GM03348 (cell line): Measurements from ENCODE around the gene ABHD6.
"Not testable (repeated sequence)": the region's sequence is repeated elsewhere in the genome, so short reads cannot be mapped to it uniquely, and the experiment has no call there.

Experiments used
- DNase-seq: peaks from one replicate; pipeline ENCODE4 v3.0.0; 2012; ENCODE audit warnings: low spot score

ABHD6 gene

DNA sequence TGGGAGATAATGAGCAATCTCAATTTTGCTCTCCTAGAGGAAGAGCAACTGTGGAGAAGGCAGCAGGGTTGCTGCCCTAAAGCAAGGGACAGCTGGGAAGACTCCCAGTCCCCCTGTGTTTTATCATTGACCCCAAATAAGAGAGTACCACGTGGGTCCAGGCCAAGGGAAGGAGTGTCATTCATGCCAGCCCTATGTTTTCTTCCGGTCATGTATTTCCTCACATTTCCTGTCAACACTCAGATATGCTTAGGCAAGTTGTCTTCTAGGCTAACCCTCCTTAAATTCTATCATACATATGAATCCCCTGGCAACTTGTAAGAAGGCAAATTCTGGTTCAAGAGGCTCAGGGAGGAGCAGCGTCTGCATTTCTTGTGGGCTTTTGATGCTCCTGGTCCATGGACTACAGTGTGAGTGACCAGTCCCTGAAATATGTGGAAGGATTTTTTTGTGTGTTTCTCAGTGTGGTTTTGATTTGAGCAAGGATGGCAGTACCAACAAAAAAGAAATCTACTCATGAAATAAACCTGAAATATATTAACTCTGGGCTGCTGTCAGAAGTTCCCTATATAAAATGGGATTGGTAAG, 36.5 kb downstream of the ABHD6 start:
- DNase-seq = peak; percentile 59

DNA sequence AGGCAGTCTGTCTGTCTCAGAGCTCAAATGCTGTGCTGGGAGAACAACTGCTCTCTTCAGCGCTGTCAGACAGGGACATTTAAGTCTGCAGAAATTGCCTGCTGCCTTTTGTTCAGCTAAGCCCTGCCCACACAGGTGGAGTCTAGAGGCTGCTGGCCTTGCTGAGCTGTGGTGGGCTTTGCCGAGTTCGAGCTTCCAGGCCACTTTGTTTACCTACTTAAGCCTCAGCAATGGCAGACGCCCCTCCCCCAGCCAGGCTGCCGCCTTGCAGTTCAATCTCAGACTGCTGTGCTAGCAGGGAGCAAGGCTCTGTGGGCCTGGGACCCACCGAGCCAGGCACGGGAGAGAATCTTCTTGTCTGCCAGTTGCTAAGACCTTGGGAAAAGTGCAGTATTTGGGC, 43.5 kb downstream of the ABHD6 start:
- no peak for DNase-seq

DNA sequence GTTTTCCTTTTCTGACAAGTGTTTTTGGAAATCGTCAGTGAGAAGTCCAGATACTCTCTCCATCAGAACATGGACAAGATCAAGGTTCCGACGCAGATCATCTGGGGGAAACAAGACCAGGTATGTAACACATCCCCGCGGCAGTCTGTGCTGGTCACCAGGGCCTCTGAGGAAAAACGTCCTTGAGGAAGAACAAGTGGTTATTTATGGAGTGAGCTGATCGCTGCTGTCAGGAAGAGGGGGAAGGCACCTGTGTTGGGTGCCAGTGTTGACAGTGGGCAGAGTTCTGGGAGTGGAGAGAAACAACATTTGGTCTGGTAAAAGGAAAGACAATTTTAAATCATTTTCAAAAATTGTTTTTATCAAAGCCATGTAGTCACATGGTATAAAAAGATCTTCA, 47.7 kb downstream of the ABHD6 start:
- no peak for DNase-seq

DNA sequence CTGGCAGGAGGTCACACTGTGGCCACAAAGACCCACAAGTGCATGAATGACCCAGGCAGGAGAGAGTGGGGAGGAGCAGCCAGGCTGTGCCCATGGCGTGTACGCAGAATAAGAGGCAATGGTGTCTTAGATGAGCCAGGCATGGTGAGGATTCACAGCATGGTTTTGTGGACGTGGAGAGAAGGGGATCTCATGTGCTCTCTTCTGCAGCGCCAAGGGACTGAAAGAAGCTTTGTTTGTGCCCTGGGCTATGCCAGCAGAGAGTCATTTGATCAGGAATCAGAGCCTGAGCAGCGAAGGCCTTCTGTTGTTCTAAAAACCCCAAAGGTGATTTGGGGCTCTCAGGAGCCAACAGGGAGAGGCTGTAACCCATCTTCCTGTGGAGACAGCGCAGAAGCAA, 49.8 kb downstream of the ABHD6 start:
- no peak for DNase-seq

DNA sequence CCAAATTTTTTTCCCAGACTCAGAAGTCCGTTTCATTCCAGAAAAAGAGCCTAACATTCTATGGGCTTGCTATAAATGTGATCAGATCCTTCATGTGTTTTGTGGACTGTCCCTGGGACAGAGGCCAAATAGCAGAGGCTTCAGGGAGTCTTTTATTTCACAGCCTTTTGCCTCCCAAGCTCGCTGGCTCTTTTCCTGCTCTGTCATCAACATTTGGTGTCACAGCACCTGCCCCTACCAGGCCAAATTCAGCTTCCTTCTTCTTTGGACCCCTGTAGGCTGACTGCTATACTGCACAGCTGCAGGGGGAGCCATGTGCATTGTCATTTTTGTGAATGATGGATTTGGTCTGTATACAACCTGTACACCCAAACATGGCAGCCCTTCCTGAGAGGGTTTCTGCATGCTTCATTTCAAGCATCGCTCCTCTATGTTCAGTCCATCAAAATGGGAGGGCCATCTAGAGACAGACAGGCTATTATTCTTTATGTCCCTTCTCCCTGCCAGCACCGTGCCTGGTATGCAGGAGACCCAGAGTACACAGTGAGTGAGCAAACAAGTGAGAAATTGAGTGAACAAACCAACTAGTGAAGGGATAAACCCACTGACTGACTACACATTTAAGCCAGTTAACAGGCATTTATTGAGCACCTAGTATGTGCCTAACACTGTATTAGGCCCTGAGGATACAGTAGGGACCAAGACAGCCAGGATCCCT, 50.6 kb downstream of the ABHD6 start:
- DNase-seq = no peak

DNA sequence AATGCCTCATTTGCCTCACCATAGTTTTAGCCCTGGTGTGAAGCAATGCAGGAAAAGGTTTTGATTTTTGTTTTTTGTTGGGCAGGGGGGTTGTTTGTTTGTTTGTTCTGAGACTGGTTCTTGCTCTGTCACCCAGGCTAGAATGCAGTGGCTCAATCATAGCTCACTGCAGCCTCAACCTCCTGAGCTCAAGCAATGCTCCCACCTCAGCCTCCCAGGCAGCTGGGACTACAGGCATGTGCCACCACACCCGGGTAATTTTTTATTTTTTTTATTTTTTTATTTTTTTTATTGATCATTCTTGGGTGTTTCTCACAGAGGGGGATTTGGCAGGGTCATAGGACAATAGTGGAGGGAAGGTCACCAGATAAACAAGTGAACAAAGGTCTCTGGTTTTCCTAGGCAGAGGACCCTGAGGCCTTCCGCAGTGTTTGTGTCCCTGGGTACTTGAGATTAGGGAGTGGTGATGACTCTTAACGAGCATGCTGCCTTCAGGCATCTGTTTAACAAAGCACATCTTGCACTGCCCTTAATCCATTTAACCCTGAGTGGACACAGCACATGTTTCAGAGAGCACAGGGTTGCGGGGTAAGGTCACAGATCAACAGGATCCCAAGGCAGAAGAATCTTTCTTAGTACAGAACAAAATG, 51.5 kb downstream of the ABHD6 start:
- not testable (repeated sequence) for DNase-seq

DNA sequence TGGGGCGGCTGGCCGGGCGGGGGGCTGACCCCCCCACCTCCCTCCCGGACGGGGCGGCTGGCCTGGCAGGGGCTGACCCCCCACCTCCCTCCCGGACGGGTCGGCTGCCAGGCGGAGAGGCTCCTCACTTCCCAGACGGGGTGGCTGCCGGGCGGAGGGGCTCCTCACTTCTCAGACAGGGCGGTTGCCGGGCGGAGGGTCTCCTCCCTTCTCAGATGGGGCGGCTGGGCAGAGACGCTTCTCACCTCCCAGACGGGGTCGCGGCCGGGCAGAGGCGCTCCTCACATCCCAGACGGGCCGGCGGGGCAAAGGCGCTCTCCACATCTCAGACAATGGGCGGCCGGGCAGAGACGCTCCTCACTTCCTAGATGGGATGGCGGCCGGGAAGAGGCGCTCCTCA, 52.9 kb downstream of the ABHD6 start:
- not testable (repeated sequence) for DNase-seq

DNA sequence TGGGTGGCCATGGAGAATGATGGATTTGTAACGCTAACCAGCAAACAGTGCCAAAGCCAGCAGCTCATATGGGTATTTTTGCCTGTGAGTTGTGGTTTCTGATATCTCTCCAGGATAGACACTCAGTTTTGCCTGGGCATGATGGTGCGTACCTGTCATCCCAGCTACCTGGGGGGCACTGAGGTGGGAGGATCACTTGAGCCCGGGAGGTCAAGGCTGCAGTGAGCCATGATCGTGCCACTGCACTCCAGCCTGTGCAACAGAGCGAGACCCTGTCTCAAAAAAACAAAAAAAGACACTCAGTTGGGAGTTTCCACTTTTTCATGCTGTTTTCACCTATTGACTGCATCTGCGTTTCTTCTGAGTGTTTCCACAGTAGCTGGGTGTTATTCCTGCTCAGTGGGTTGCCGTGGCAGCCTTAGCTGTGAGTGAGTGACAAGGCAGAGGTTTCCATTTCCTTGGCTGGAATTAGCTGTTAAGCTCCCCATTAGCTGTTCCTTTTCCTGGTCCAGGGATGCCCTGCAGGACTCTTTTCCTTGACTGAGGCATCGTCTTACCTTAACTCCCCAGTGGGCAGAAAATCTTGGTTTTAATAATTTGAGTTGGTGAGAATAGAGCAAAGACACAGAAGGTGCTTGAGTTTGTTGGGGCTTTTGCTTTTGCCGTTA, 54.2 kb downstream of the ABHD6 start:
- no peak for DNase-seq

DNA sequence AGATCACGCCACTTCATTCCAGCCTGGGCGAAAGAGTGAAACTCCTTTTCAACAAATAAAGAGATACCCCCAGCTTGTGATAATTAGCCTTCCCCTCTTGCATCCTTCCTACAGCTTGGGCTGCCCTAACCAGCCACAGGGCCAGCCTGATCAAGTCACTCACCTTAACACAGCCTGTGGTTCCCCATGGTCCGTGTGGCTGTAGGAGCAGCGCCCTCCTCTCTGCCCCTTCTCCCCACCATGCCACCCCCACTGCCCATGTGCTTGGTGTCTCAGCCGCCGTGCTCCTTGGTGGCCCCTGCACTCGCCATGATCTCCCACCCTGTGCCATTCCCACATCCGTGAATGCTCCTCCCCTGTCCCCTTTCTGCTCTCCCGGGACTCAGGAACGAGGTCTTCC, 55.3 kb downstream of the ABHD6 start:
- no peak for DNase-seq

DNA sequence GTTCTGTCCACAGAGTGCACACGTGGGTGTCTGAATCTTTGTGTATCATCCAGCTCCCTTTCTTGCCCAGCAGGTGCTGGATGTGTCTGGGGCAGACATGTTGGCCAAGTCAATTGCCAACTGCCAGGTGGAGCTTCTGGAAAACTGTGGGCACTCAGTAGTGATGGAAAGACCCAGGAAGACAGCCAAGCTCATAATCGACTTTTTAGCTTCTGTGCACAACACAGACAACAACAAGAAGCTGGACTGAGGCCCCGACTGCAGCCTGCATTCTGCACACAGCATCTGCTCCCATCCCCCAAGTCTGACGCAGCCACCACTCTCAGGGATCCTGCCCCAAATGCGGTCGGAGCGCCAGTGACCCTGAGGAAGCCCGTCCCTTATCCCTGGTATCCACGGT, 55.9 kb downstream of the ABHD6 start:
- DNase-seq = no peak

DNA sequence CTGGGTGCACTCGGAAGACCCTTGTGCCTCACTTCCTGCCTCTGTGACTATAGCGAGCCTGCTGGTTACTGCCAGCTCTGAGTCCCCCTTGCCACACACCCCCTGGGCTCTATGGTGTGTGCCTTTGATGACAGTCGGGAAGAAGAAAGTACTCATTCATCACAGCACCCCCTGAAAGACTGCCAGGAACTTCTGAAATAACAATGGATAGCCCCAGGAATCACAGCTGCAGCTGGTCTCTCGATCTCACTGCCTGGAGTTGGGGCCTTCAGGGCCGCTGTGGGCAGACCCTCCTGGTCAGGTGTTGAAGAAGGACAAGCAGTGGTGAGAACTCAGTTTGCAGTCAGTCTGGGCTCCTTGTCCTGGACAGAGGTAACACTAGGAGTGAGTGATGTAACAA, 58.7 kb downstream of the ABHD6 start:
- no peak for DNase-seq

DNA sequence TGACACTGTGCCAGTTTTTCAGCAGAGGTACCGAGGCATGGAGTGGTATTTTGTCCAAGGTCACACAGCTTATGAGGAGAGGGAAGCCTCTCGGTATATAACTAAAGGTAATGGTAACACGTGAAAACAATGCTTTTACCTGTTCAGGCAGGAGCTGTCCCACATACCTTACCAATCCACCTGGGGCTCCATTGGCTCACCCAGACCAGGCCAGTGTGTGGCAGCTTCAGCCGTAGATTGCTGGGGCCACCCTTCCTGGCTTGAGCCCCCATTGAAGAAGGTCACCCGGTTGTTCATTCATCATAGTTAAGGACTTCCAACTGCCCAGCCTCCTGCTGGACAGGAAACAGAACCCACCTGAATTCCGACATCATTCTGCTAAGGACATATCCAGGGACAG, 59.3 kb downstream of the ABHD6 start:
- no peak for DNase-seq

DNA sequence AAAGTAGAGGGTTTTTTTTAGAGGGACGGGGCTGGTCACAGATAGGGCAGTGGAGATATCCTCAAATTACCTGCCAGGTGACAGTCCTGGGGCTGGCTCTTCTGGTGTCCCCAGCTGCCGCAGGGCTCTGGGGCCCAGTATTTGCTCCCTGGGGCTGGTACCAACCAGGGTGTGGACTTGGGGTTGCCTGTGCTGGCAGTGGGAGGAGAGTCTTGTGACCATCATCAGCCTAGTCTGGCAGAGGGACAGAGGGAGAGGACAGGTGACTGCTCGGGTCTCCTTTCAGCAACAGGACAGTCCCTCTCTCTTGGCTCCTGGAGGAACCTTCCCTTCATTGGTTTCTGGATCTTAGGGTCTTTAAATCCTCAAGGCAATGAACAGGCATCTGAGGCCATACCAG, 60.6 kb downstream of the ABHD6 start:
- no peak for DNase-seq

DNA sequence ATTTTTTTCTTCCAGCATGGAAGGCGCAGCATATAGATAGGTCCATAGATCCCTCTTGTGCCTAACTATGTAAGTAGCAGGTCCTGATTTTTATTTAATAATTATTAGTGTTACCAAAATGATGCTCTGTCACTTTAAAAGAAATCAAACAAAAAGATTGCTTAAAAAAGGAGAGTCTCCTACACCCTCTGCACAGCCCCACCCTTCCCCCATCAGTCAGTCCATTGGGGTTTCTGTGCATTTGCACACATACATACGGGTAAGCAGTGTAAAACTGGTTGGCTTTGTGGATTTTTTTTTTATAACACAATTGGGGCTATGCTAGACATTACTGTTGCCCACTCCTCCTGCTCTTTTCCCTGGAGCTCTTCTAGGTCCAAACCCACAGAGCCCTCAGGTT, 61.5 kb downstream of the ABHD6 start:
- no peak for DNase-seq

DNA sequence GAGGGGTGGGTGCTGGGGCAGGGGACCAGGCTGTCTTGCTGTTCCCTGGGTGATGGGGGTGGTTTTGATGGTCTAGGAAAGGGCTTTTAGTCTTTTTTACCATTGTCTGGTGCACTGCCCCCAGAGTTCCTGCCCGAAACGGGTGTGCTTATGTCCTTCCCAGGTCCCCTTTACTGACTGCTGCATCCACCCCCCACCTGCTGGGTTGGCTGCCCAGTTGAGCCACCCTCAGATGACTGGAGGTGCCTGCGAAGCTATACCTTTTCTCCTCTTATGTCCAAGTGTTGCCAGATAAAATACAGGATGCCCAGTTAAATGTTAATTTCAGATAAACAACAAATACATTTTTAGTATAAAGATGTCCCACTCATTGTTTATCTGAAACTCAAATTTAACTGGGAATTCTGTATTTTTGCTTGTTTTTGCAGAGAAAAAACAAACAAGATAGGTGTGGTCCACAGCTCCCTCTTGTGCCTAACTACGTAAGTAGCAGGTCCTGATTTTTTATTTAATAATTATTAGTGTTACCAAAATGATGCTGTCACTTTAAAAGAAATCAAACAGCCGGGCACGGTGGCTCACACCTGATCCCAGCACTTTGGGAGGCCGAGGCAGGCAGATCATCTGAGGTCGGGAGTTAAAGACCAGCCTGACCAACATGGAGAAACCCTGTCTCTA, 62.4 kb downstream of the ABHD6 start:
- peak; percentile 63 for DNase-seq

DNA sequence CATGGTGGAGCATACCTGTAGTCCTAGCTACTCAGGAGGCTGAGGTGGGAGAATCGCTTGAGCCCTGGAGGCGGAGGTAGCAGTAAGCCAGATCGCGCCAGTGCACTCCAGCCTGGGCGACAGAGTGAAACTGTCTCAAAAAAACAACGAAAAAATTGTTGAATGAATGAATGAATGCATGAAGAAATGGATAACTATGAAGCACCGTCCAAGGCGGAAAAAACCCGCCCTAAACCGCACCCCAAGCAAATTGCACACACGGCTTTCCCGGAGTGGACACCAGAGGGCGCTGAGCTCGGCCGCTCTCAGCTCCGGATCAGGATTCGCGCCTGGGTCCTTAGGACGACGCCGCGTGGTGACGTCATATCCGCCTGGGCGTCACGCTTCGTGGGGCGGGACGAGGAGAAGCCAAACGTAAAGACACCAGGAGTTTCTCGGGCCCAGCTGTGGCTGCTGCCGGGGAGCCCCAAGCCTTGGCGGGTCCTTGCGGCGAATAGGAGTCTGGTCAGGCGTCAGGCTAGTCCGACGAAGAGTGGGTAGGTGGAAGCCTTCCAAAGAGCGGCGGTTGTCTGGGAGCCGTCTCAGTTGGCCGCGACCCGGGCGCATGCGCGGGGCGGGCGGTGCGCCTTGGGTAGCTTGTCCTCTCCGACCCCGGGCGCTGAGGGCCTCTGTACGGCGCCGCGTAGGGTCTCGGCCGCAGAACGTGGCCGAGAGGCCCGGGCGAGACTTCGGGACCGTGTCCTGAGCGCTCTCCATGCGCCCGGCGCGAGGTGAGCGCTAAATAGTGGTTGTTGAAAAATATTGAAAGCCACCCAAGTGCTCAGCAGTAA, 68.5 kb downstream of the ABHD6 start, which contains the start of the genes HTD2 and RPP14:
HTD2 (plus strand) TSS at position 639 of the 830 bp plus-strand sequence. CDS start 11,094 bp downstream, outside the sequence.
RPP14 (plus strand) TSS at position 364 of the 830 bp plus-strand sequence. CDS start 4,085 bp downstream, outside the sequence.
- peak; percentile 98 for DNase-seq

DNA sequence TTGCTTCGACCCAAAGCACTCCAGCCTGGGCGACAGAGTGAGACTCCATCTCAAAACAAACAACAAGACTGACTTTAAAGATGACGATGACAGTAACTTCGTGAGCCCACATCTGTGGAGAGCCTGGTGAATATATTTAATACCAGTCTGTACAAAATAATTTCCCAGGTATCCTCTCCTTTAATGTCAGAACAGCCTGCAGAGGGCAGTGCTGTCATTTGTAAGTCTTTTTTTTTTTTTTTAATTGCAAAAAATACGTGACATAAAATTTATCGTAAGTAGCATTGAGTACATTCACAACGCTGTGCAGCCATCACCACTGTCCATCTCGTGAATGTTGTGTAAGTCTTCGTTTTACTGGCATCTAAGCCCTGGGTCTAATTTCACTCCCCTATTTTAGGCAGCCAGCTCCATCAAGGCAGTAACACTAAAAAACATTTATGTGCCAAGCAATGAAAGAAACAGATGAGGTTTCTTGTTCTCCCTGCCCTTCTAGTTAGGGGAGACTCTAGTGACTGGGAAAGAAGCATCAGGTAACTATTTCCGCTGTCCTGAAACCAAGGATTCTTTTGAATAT, 70.1 kb downstream of the ABHD6 start:
- DNase-seq = peak; percentile 46

DNA sequence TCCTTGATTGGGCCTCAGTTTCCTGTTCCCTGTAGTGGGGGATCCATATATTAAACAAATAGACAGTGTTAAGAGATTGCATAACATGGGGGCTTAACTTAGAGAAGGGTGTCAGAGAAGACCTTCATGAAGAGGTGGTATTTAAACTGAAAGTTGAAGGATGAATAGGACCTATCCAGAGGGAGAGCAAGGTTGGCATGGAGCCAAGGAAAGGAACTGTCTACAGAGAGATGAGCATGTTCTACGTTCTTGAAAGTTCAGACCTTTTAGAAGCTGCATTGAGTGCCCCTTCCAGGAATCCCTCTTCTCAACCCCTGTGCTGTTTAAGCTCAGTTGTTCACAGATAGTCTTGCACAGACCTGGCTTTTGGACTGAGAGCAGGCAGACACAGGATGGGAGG, 71.1 kb downstream of the ABHD6 start:
- peak; percentile 13 for DNase-seq

DNA sequence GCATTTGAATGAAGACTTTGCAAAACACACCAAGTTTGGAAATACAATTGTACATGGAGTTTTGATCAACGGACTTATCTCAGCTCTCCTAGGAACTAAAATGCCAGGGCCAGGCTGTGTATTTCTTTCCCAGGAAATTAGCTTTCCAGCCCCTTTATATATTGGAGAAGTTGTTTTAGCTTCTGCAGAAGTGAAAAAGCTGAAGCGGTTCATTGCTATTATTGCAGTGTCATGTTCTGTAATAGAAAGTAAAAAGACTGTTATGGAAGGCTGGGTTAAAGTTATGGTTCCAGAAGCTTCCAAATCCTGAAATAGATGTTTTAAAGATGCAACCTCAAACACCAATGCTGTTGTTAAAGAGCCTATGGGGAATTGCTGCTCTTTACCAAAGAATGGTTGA, 80.2 kb downstream of the ABHD6 start:
- DNase-seq = no peak

DNA sequence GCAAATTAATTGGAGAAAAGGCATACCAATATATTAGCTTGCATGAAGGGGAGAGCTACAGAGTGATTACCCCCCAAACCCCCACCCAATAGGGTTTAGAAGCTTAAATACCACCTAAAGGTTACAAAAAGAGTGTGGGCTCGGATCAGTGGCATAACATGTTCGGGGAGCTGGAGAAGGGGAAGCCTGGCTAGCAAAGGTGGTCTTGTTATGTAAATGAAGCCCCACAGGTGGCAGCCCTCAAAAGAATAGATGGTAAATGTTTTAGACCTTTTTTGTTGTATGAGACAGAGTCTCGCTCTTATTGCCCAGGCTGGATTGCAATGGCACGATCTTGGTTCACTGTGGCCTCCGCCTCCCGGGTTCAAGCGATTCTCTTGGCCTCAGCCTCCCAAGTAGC, 84.2 kb downstream of the ABHD6 start:
- DNase-seq = no peak

DNA sequence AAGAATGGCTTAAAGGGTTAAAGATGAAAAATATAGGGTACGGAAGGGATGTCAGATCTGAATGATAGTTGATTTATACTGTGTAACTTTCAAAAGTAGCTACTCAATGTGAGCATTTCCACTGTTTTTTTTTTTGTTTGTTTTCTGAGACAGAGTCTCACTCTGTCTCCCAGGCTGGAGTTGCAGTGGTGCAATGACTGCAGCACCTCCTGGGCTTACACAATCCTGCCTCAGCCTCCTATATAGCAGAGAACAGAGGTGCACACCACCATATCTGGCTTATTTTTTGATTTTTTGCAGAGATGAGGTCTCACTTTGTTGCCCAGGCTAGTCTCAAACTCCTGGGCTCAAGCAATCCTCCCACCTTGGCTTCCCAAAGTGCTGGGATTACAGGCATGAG, 85.2 kb downstream of the ABHD6 start:
- no peak for DNase-seq
